HEK293 (cell line): ENCODE measurements around the gene EIF4E2.

Source experiments
- CTCF ChIA-PET: fragments of 350-600 bp; formaldehyde crosslinking; extraction: SDS; loops from one replicate; lab custom pipeline; 2021; ENCODE audit warnings: antibody characterized with exemption; lab: Yijun Ruan, JAX
- POLR2A ChIA-PET: fragments of 300-600 bp; formaldehyde crosslinking; extraction: SDS; loops from one replicate; lab custom pipeline; 2020; ENCODE audit warnings: antibody characterized with exemption, inconsistent platforms; lab: Yijun Ruan, JAX
- H3K27ac ChIP-seq: fragments of 200-500 bp; sonication (Bioruptor generic); 2 replicates; pipeline ENCODE4 v1.5.1; 2014; ENCODE audit warnings: low read depth, low read length, control low read depth, inconsistent platforms; ENCODE audit errors: extremely low read depth
- H3K36me3 ChIP-seq, 2 experiments: fragments of 200-500 bp in 1 of 2; sonication (Bioruptor generic) in 1 of 2; 1 replicate in 1 of 2; 2 replicates in 1 of 2; pipeline ENCODE4 v1.5.1; 2014 to 2017; ENCODE audit warnings: inconsistent platforms in 2 of 2, low read length in 2 of 2; ENCODE audit not compliant: control insufficient read depth in 2 of 2, insufficient read depth in 1 of 2
- H3K4me1 ChIP-seq: fragments of 200-500 bp; sonication (Bioruptor generic); 2 replicates; pipeline ENCODE4 v1.5.1; 2014; ENCODE audit warnings: mild to moderate bottlenecking, low read length, inconsistent platforms; ENCODE audit not compliant: control insufficient read depth, insufficient read depth
- H3K4me3 ChIP-seq: 2 replicates; pipeline ENCODE4 v1.5.1; 2011; ENCODE audit warnings: low read depth, mild to moderate bottlenecking, control low read depth, low read length, moderate library complexity
- H3K9me3 ChIP-seq: fragments of 200-500 bp; sonication (Bioruptor generic); 2 replicates; pipeline ENCODE4 v1.5.1; 2014; ENCODE audit warnings: low read depth, low read length, inconsistent platforms; ENCODE audit not compliant: control insufficient read depth, insufficient read depth
- GLI4 ChIP-seq: fragments of 450-650 bp; formaldehyde crosslinking; IDR thresholded peaks from 2 replicates; pipeline ENCODE4 v1.5.1; 2016; ENCODE audit warnings: missing biosample characterization, missing genetic modification characterization
- HIC1 ChIP-seq: fragments of 450-650 bp; formaldehyde crosslinking; IDR thresholded peaks from 2 replicates; pipeline ENCODE4 v1.5.1; 2016; ENCODE audit warnings: missing biosample characterization, missing genetic modification characterization
- MZF1 ChIP-seq: fragments of 450-650 bp; formaldehyde crosslinking; IDR thresholded peaks from 2 replicates; pipeline ENCODE4 v1.5.1; 2017; ENCODE audit warnings: missing biosample characterization, missing genetic modification characterization, borderline replicate concordance
- SCRT1 ChIP-seq: fragments of 450-650 bp; formaldehyde crosslinking; IDR thresholded peaks from 2 replicates; pipeline ENCODE4 v1.5.1; 2016; ENCODE audit warnings: missing biosample characterization, missing genetic modification characterization, borderline replicate concordance
- ZBTB20 ChIP-seq: fragments of 450-650 bp; formaldehyde crosslinking; IDR thresholded peaks from 2 replicates; pipeline ENCODE4 v1.5.1; 2016; ENCODE audit warnings: missing biosample characterization, missing genetic modification characterization
- ZFP41 ChIP-seq: fragments of 450-650 bp; formaldehyde crosslinking; IDR thresholded peaks from 2 replicates; pipeline ENCODE4 v1.5.1; 2016; ENCODE audit warnings: missing biosample characterization, missing genetic modification characterization, borderline replicate concordance
- ZNF121 ChIP-seq: fragments of 450-650 bp; formaldehyde crosslinking; IDR thresholded peaks from 2 replicates; pipeline ENCODE4 v1.5.1; 2016; ENCODE audit warnings: missing biosample characterization, missing genetic modification characterization
- ZNF140 ChIP-seq: fragments of 450-650 bp; formaldehyde crosslinking; IDR thresholded peaks from 2 replicates; pipeline ENCODE4 v1.5.1; 2016; ENCODE audit warnings: missing biosample characterization, missing genetic modification characterization
- ZNF146 ChIP-seq: fragments of 450-650 bp; formaldehyde crosslinking; IDR thresholded peaks from 2 replicates; pipeline ENCODE4 v1.5.1; 2016; ENCODE audit warnings: missing biosample characterization, missing genetic modification characterization
- ZNF18 ChIP-seq: fragments of 450-650 bp; formaldehyde crosslinking; IDR thresholded peaks from 2 replicates; pipeline ENCODE4 v1.5.1; 2016; ENCODE audit warnings: missing biosample characterization, missing genetic modification characterization
- ZNF341 ChIP-seq: fragments of 450-650 bp; formaldehyde crosslinking; IDR thresholded peaks from 2 replicates; pipeline ENCODE4; 2016; ENCODE audit warnings: low read depth, missing biosample characterization, missing genetic modification characterization
- ZNF366 ChIP-seq: fragments of 450-650 bp; formaldehyde crosslinking; conservative IDR thresholded peaks from 2 replicates; pipeline ENCODE4 v1.5.1; 2016; ENCODE audit warnings: missing biosample characterization, missing genetic modification characterization
- ZNF37A ChIP-seq: fragments of 450-650 bp; IDR thresholded peaks from 2 replicates; pipeline ENCODE4 v1.5.1; 2018; ENCODE audit warnings: missing biosample characterization, missing genetic modification characterization
- ZNF394 ChIP-seq: fragments of 450-650 bp; formaldehyde crosslinking; IDR thresholded peaks from 2 replicates; pipeline ENCODE4 v1.5.1; 2016; ENCODE audit warnings: missing biosample characterization, missing genetic modification characterization, mild to moderate bottlenecking, moderate library complexity, borderline replicate concordance
- ZNF529 ChIP-seq: fragments of 450-650 bp; formaldehyde crosslinking; IDR thresholded peaks from 2 replicates; pipeline ENCODE4 v1.5.1; 2017; ENCODE audit warnings: missing genetic modification characterization, missing biosample characterization; ENCODE audit not compliant: insufficient replicate concordance
- ZNF558 ChIP-seq: fragments of 450-650 bp; formaldehyde crosslinking; IDR thresholded peaks from 2 replicates; pipeline ENCODE4 v1.5.1; 2016; ENCODE audit warnings: missing biosample characterization, missing genetic modification characterization
- ZNF561 ChIP-seq: fragments of 450-650 bp; IDR thresholded peaks from 2 replicates; pipeline ENCODE4 v1.5.1; 2018; ENCODE audit warnings: missing biosample characterization, missing genetic modification characterization, borderline replicate concordance
- ZNF610 ChIP-seq: fragments of 450-650 bp; formaldehyde crosslinking; IDR thresholded peaks from 2 replicates; pipeline ENCODE4 v1.5.1; 2016; ENCODE audit warnings: missing biosample characterization, missing genetic modification characterization, borderline replicate concordance
- ZNF639 ChIP-seq: fragments of 450-650 bp; formaldehyde crosslinking; IDR thresholded peaks from 2 replicates; pipeline ENCODE4 v1.5.1; 2016; ENCODE audit warnings: missing biosample characterization, missing genetic modification characterization

EIF4E2 gene

GRCh38 chr2:232593982-232594381, 43.5 kb downstream of the EIF4E2 start:
- H3K9me3 ChIP-seq = no peaks in the 10 kb centered on the region

GRCh38 chr2:232597362-232598079, 47.0 kb downstream of the EIF4E2 start:
- POLR2A ChIA-PET = no interaction called here
- no peaks in the 10 kb centered on the region for H3K9me3 ChIP-seq
- no peaks in the 10 kb centered on the region for H3K4me1 ChIP-seq
- H3K27ac ChIP-seq = no peak overlapping the region
- TF ChIP-seq ZFP41 (no peak), HIC1 (tag by site-specific recombination) (no peak), ZNF121 (tag by site-specific recombination) (peak; percentile 57; the same call in 1 of the 2 replicates), ZNF529 (tag by site-specific recombination) (peak; percentile 97)
- TF ChIP-seq, all 188 proteins: peak for 2
- Histone ChIP-seq H3K36me3 (no peaks in the 10 kb centered on the region), H3K4me3 (no peak overlapping the region)
- CTCF ChIA-PET = interaction anchor here (1.5 kb wide), 1 partner anchor 8 kb away, joined by 6 read pairs; no protein-coding TSS in a partner anchor

More at GRCh38 chr2:232593982-232594381, 43.5 kb downstream of the EIF4E2 start:
- ChIA-PET CTCF (no interaction called here), POLR2A (no interaction called here)
- H3K4me3 ChIP-seq = no peak overlapping the region
- no peaks in the 10 kb centered on the region for H3K36me3 ChIP-seq
- TF ChIP-seq ZNF37A (tag by site-specific recombination) = no peak
- TF ChIP-seq ZNF394 (tag by site-specific recombination) = no peak
- TF ChIP-seq GLI4 = no peak
- TF ChIP-seq MZF1 (tag by site-specific recombination) = no peak
- no peak for TF ChIP-seq ZNF140 (tag by site-specific recombination)
- TF ChIP-seq ZNF146 = no peak
- no peak for TF ChIP-seq ZNF561 (tag by site-specific recombination)
- TF ChIP-seq ZNF366 (tag by site-specific recombination) = no peak
- TF ChIP-seq ZNF639 (tag by site-specific recombination) = no peak
- TF ChIP-seq ZNF610 (tag by site-specific recombination) = no peak
- TF ChIP-seq ZBTB20 = no peak
- no peak for TF ChIP-seq ZNF558 (tag by site-specific recombination)
- TF ChIP-seq ZNF341 (tag by site-specific recombination) = no peak
- TF ChIP-seq ZNF18 (tag by site-specific recombination) = no peak
- TF ChIP-seq SCRT1 (tag by site-specific recombination) = no peak
- TF ChIP-seq, all 188 proteins: peak for 0
- no peaks in the 10 kb centered on the region for H3K4me1 ChIP-seq
- no peak overlapping the region for H3K27ac ChIP-seq
